ENCODE data around the gene RNF175. TPM values are rescaled to one million over a fixed set of nuclear protein-coding genes. Genes with fewer than 3 reads are reported as not detected.
A peak's percentile ranks its signal among the peaks of the same experiment; 100 is the strongest.

Gene RNF175
- total and polyA plus RNA-seq, 4 donors: 0.15 to 1.8 (median 0.16) TPM

- no peak for ATAC-seq (ENCODE audit: insufficient read depth, low FRiP score)
Observed at GRCh38 chr4:153798901-153799693, 39.3 kb upstream of the RNF175 start.

GRCh38 chr4:153798420-153798819 is 38.6 kb upstream of the RNF175 start:
- no peak overlapping the region for H3K9ac ChIP-seq (ENCODE audit: insufficient read depth in 1 of 2, low read length in 2 of 2)
- ATAC-seq (ENCODE audit: insufficient read depth, low FRiP score): no peak
- no peaks in the 10 kb centered on the region for H3K36me3 ChIP-seq (ENCODE audit: control insufficient read depth in 4 of 4, insufficient read depth in 4 of 4, low read length in 4 of 4)
- H3K9me3 ChIP-seq (ENCODE audit: control insufficient read depth in 4 of 4, insufficient read depth in 3 of 4, low read length in 3 of 4): no peaks in the 10 kb centered on the region
- DNase-seq: peak in 2 of 3 donors; percentile 43 to 45
- H3K4me1 ChIP-seq (ENCODE audit: control insufficient read depth in 5 of 5, insufficient read depth in 5 of 5, low read length in 5 of 5): peaks cover 0 to 4% (median 0%) of the 10 kb centered on the region in 5 donors
- no peak overlapping the region for H3K4me3 ChIP-seq
- H3K27me3 ChIP-seq (ENCODE audit: control insufficient read depth in 3 of 3, insufficient read depth in 3 of 3, low read length in 2 of 3): peaks cover 0 to 11% (median 0%) of the 10 kb centered on the region in 3 donors
- 57 to 61% methylated on average over 3 of the region's 3 CpGs for WGBS, 2 donors
- no peak overlapping the region for H3K27ac ChIP-seq (ENCODE audit: low read depth in 1 of 2, low read length in 1 of 2)
- no peak for TF ChIP-seq CTCF (IDR thresholded peaks at IDR 0.05; ENCODE audit: control extremely low read depth, extremely low read depth)

More at GRCh38 chr4:153798901-153799693, 39.3 kb upstream of the RNF175 start:
- no peak overlapping the region for H3K4me3 ChIP-seq
- no peak for TF ChIP-seq CTCF (IDR thresholded peaks at IDR 0.05; ENCODE audit: control extremely low read depth, extremely low read depth)
- H3K9ac ChIP-seq (ENCODE audit: insufficient read depth in 1 of 2, low read length in 2 of 2): no peak overlapping the region
- WGBS, 2 donors: 68 to 81% methylated on average over 3 of the region's 3 CpGs
- no peaks in the 10 kb centered on the region for H3K36me3 ChIP-seq (ENCODE audit: control insufficient read depth in 4 of 4, insufficient read depth in 4 of 4, low read length in 4 of 4)
- H3K4me1 ChIP-seq (ENCODE audit: control insufficient read depth in 5 of 5, insufficient read depth in 5 of 5, low read length in 5 of 5): peaks cover 0 to 4% (median 0%) of the 10 kb centered on the region in 5 donors
- no peaks in the 10 kb centered on the region for H3K9me3 ChIP-seq (ENCODE audit: control insufficient read depth in 4 of 4, insufficient read depth in 3 of 4, low read length in 3 of 4)
- H3K27ac ChIP-seq (ENCODE audit: low read depth in 1 of 2, low read length in 1 of 2): no peak overlapping the region
- peaks cover 0 to 7% (median 0%) of the 10 kb centered on the region in 3 donors for H3K27me3 ChIP-seq (ENCODE audit: control insufficient read depth in 3 of 3, insufficient read depth in 3 of 3, low read length in 2 of 3)
- DNase-seq: no peak

- no peak for ATAC-seq (ENCODE audit: insufficient read depth, low FRiP score)
Observed at GRCh38 chr4:153794006-153794405, 34.2 kb upstream of the RNF175 start.

More at GRCh38 chr4:153794006-153794405, 34.2 kb upstream of the RNF175 start:
- H3K36me3 ChIP-seq (ENCODE audit: control insufficient read depth in 4 of 4, insufficient read depth in 4 of 4, low read length in 4 of 4): no peaks in the 10 kb centered on the region
- H3K9me3 ChIP-seq (ENCODE audit: control insufficient read depth in 4 of 4, insufficient read depth in 3 of 4, low read length in 3 of 4): peaks cover 0 to 2% (median 0%) of the 10 kb centered on the region in 4 donors
- no peak overlapping the region for H3K9ac ChIP-seq (ENCODE audit: insufficient read depth in 1 of 2, low read length in 2 of 2)
- H3K4me1 ChIP-seq (ENCODE audit: control insufficient read depth in 5 of 5, insufficient read depth in 5 of 5, low read length in 5 of 5): peaks cover 0 to 27% (median 4%) of the 10 kb centered on the region in 5 donors
- no peak overlapping the region for H3K4me3 ChIP-seq
- TF ChIP-seq CTCF (IDR thresholded peaks at IDR 0.05; ENCODE audit: control extremely low read depth, extremely low read depth): no peak
- no peak overlapping the region for H3K27ac ChIP-seq (ENCODE audit: low read depth in 1 of 2, low read length in 1 of 2)
- H3K27me3 ChIP-seq (ENCODE audit: control insufficient read depth in 3 of 3, insufficient read depth in 3 of 3, low read length in 2 of 3): peaks cover 0 to 40% (median 25%) of the 10 kb centered on the region in 3 donors
- 57 to 78% methylated on average over 5 of the region's 5 CpGs for WGBS, 2 donors
- no peak for DNase-seq
